Progenitor cell of endocrine pancreas (in vitro differentiated cells): ENCODE measurements around the gene PTPRT. TPM values are rescaled to one million over a fixed set of nuclear protein-coding genes. Genes with fewer than 3 reads are reported as not detected.

ENCODE experiments used
- DNase-seq: peaks from one replicate; pipeline ENCODE4 v3.0.0; 2021; ENCODE audit warnings: low spot score; ENCODE audit not compliant: unreplicated experiment
- H3K27ac Mint-ChIP-seq: 2 replicates; pipeline ENCODE4 v1.8.0; 2021; ENCODE audit warnings: mild to moderate bottlenecking, moderate library complexity, mixed read lengths
- H3K27me3 Mint-ChIP-seq: 2 replicates; pipeline ENCODE4 v1.8.0; 2021; ENCODE audit warnings: mixed read lengths
- H3K36me3 Mint-ChIP-seq: 2 replicates; pipeline ENCODE4 v1.8.0; 2022; ENCODE audit warnings: mixed read lengths; ENCODE audit not compliant: insufficient read depth
- H3K4me1 Mint-ChIP-seq: 2 replicates; pipeline ENCODE4 v1.8.0; 2021; ENCODE audit warnings: low read depth, mixed read lengths
- H3K4me3 Mint-ChIP-seq: 2 replicates; pipeline ENCODE4 v1.8.0; 2021; ENCODE audit warnings: low read depth, mild to moderate bottlenecking, moderate library complexity, mixed read lengths
- H3K9me3 Mint-ChIP-seq: 2 replicates; pipeline ENCODE4 v1.8.0; 2021; ENCODE audit warnings: low read depth, mixed read lengths
- total RNA-seq: library from RNA; stranded (reverse); gene quantifications from 2 replicates; pipeline ENCODE4 v1.2.1, GENCODE V29; 2021
- TF ChIP-seq, protein P1 (sequence below): fragments of 200-600 bp; sonication (generic); IDR thresholded peaks from one replicate; pipeline ENCODE4 v1.5.0; 2021; ENCODE audit warnings: antibody characterized with exemption, mild to moderate bottlenecking; ENCODE audit not compliant: unreplicated experiment

The PTPRT gene
- total RNA-seq, 1 donor from 2014 or later, result 65.9 TPM

DNA sequence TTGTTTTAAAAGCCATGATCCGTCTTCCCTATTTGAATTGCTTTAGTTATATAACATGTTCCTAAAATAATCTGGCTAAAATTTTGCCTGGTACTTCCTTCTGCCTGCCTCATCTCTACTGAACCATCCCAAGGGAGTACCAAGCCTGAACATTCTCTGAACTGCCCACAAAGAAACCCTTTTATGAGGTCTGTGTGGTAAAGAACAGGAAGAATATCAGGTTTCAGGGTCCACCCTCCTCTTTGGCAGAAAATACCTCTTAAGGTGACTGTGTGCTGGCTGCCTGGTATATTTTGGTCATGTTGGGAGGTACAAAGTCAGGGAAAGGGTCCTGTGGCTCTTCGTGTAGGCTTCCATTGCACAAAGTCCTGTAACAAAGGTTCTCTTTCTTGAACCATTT, 997.4 kb downstream of the PTPRT start:
- Mint-ChIP-seq H3K9me3 (no peaks in the 10 kb centered on the region), H3K27me3 (no peaks in the 10 kb centered on the region), H3K4me3 (no peak overlapping the region), H3K4me1 (peaks cover 7% of the 10 kb centered on the region), H3K36me3 (peaks cover under 1% of the 10 kb centered on the region), H3K27ac (no peak overlapping the region)
- TF ChIP-seq, protein P1, sequence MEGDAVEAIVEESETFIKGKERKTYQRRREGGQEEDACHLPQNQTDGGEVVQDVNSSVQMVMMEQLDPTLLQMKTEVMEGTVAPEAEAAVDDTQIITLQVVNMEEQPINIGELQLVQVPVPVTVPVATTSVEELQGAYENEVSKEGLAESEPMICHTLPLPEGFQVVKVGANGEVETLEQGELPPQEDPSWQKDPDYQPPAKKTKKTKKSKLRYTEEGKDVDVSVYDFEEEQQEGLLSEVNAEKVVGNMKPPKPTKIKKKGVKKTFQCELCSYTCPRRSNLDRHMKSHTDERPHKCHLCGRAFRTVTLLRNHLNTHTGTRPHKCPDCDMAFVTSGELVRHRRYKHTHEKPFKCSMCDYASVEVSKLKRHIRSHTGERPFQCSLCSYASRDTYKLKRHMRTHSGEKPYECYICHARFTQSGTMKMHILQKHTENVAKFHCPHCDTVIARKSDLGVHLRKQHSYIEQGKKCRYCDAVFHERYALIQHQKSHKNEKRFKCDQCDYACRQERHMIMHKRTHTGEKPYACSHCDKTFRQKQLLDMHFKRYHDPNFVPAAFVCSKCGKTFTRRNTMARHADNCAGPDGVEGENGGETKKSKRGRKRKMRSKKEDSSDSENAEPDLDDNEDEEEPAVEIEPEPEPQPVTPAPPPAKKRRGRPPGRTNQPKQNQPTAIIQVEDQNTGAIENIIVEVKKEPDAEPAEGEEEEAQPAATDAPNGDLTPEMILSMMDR, result no peak
- DNase-seq, result no peak

DNA sequence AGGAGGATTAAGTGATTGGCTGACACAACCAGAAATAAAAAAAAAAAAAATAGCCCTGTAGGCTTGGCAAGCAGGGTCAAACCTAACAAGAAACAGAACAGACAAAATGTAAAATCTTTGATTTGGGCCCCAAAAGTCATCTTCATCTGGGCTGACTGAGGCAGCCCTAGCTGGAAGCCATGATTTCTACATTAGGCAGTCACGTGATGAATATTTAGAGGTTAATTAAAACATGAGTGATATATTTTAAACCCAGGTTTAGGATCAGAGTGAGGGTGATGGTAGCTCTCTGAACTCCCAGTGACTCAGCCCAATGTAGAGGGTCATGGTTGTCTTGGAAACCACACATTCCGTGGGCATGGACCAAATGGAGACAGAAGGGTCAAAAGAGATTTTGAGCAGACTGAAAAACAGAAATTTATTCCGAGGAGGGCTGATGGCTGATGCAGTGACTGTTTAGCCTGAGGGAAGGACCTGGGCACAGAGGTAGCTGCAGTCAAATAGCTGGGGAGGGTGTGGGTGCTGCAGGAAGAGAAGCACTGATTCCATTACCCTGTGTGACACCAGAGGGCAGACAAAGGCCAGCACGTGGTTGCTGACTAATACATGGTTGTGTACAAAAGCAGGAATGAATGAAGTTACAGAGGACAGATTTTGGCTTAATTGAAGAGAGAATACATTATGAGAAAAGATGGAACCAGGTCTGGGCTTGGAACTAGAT, 998.4 kb downstream of the PTPRT start:
- no peak overlapping the region for H3K27ac Mint-ChIP-seq
- H3K4me1 Mint-ChIP-seq, result peaks cover 7% of the 10 kb centered on the region
- H3K4me3 Mint-ChIP-seq, result no peak overlapping the region
- DNase-seq, result no peak
- no peaks in the 10 kb centered on the region for H3K27me3 Mint-ChIP-seq
- H3K36me3 Mint-ChIP-seq, result no peaks in the 10 kb centered on the region
- H3K9me3 Mint-ChIP-seq, result no peaks in the 10 kb centered on the region
- TF ChIP-seq, protein P1, result peak; percentile 13

DNA sequence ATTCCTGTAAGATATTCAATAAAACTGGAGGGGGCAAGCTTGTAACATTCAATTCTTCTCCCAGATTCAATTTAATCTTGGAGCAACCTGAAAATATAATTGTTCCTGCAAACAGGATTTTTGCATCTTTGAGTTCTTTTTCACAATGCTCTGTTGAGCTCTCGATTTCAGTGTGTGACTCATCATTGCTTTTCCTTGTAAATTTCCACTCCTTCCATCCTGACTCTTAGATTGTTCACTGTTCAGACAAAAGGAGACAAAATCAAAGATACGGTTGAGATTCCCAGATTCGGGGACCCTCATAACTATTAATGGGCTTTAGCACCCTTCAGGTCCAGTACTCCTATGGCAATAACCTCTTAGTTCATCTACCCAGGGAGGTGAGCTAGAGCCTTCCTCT, 999.6 kb downstream of the PTPRT start:
- peaks cover 7% of the 10 kb centered on the region for H3K4me1 Mint-ChIP-seq
- peaks cover 2% of the 10 kb centered on the region for H3K36me3 Mint-ChIP-seq
- H3K27me3 Mint-ChIP-seq, result peaks cover 7% of the 10 kb centered on the region
- DNase-seq, result no peak
- no peaks in the 10 kb centered on the region for H3K9me3 Mint-ChIP-seq
- no peak overlapping the region for H3K27ac Mint-ChIP-seq
- no peak overlapping the region for H3K4me3 Mint-ChIP-seq
- TF ChIP-seq, protein P1, result no peak

DNA sequence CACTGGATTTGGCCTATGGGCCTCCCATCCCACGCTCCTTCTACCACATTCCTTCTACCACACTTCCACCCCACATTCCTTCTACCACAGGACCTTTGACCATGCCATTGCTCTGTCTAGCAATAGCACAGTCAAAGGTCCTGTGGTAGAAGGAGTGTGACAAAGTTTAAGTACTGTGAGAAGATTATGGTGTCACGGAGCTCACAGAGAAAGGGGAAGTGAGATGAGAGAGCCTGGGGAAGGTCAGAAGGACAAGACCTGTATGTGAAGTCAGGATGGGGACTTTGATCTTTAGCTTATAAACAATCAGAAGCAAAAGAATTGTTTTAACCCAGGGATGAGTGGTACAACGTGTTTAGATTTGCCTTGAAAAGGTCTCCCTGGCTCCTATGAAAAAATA, 1003.4 kb downstream of the PTPRT start:
- H3K4me1 Mint-ChIP-seq, result peaks cover 7% of the 10 kb centered on the region
- no peak overlapping the region for H3K27ac Mint-ChIP-seq
- H3K9me3 Mint-ChIP-seq, result no peaks in the 10 kb centered on the region
- TF ChIP-seq, protein P1, result no peak
- no peak for DNase-seq
- H3K27me3 Mint-ChIP-seq, result peaks cover 20% of the 10 kb centered on the region
- no peak overlapping the region for H3K4me3 Mint-ChIP-seq
- peaks cover 2% of the 10 kb centered on the region for H3K36me3 Mint-ChIP-seq

DNA sequence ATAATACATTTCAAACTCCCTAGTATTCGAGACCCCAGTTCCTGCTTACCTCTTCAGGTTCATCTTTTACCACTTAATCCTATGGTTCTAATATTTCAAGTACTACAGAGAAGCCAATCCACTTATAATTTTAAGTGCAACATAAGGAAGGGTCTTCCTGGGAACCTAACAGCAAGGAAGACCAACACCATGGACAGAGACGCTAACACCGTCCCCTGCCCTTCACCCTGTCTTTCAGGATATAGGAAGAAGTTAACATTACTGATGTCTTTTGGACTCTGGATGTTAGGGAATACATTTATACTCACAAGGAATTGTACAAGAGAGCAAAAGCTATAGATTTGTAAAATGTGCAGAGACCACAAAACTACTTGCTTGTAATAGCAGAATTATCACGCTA, 1006.6 kb downstream of the PTPRT start:
- H3K4me3 Mint-ChIP-seq, result no peak overlapping the region
- DNase-seq, result no peak
- peaks cover 2% of the 10 kb centered on the region for H3K36me3 Mint-ChIP-seq
- H3K9me3 Mint-ChIP-seq, result no peaks in the 10 kb centered on the region
- H3K4me1 Mint-ChIP-seq, result no peaks in the 10 kb centered on the region
- H3K27me3 Mint-ChIP-seq, result peaks cover 24% of the 10 kb centered on the region
- TF ChIP-seq, protein P1, result no peak
- no peak overlapping the region for H3K27ac Mint-ChIP-seq
